Thoracic aorta (tissue), 2 donors: ENCODE data around the gene ALOX12B. TPM values are rescaled to one million over a fixed set of nuclear protein-coding genes. Genes with fewer than 3 reads are reported as not detected.

Source experiments
- ATAC-seq: fragments of 150-250 bp; one replicate; pipeline ENCODE4 v1.8.0; 2017; ENCODE audit warnings: low read depth; ENCODE audit not compliant: insufficient number of reproducible peaks, low FRiP score
- DNase-seq: peaks from one replicate; pipeline ENCODE4 v3.0.0-alpha.2; 2020; ENCODE audit warnings: low spot score
- H3K27ac ChIP-seq, 2 donors: fragments of 200-600 bp; sonication (generic); 1 replicate in 1 of 2; 2 replicates in 1 of 2; pipeline ENCODE4 v1.5.1; 2016; ENCODE audit warnings: mild to moderate bottlenecking in 2 of 2, moderate library complexity in 2 of 2
- H3K27me3 ChIP-seq: fragments of 200-600 bp; sonication (generic); replicated peaks from 2 replicates; pipeline ENCODE4 v1.6.0; 2016; ENCODE audit warnings: mild to moderate bottlenecking; ENCODE audit not compliant: insufficient read depth
- H3K36me3 ChIP-seq: fragments of 200-600 bp; sonication (generic); one replicate; pipeline ENCODE4 v1.5.1; 2016
- H3K4me1 ChIP-seq, 2 donors: fragments of 200-600 bp; sonication (generic); 1 replicate in 1 of 2; 2 replicates in 1 of 2; pipeline versions ENCODE4 v1.5.1 to v1.6.0; 2016; ENCODE audit warnings: low read depth in 2 of 2, mild to moderate bottlenecking in 1 of 2; ENCODE audit not compliant: control insufficient read depth in 1 of 2
- H3K4me3 ChIP-seq: fragments of 200-600 bp; sonication (generic); 2 replicates; pipeline ENCODE4 v1.5.1; 2016; ENCODE audit warnings: mild to moderate bottlenecking
- H3K9me3 ChIP-seq: fragments of 200-600 bp; sonication (generic); 2 replicates; pipeline ENCODE4 v1.5.1; 2016
- CTCF ChIP-seq: fragments of 200-600 bp; sonication (generic); IDR thresholded peaks from one replicate; pipeline ENCODE4 v1.5.1; 2019; ENCODE audit warnings: antibody characterized with exemption
- total RNA-seq, 2 donors: library from RNA; depleted of rRNA; stranded (reverse); fragments of >200 nt; gene quantifications; one replicate each; pipeline versions ENCODE4 v1.1.0 to v1.2.3, GENCODE V29; 2016

The ALOX12B gene
- total RNA-seq, 2 donors from 2014 or later, result not detected

- DNase-seq (no peak), ATAC-seq (no peak)
- H3K9me3 ChIP-seq, result no peaks in the 10 kb centered on the region
- TF ChIP-seq CTCF, result no peak
- no peaks in the 10 kb centered on the region for H3K27me3 ChIP-seq
- no peak overlapping the region for H3K4me3 ChIP-seq
- H3K4me1 ChIP-seq, result no peaks in the 10 kb centered on the region
- H3K27ac ChIP-seq, result no peak overlapping the region
- H3K36me3 ChIP-seq, result no peaks in the 10 kb centered on the region
Measured at GRCh38 chr17:8046929-8047768, 40.4 kb downstream of the ALOX12B start.

GRCh38 chr17:8046306-8046928 is 41.1 kb downstream of the ALOX12B start:
- Histone ChIP-seq H3K9me3 (no peaks in the 10 kb centered on the region), H3K4me1 (no peaks in the 10 kb centered on the region), H3K27me3 (no peaks in the 10 kb centered on the region), H3K27ac (no peak overlapping the region), H3K36me3 (no peaks in the 10 kb centered on the region), H3K4me3 (no peak overlapping the region)
- no peak for ATAC-seq
- TF ChIP-seq CTCF, result no peak
- DNase-seq, result no peak

GRCh38 chr17:8044819-8045810 is 42.4 kb downstream of the ALOX12B start:
- Histone ChIP-seq H3K4me1 (no peaks in the 10 kb centered on the region), H3K27me3 (no peaks in the 10 kb centered on the region), H3K9me3 (no peaks in the 10 kb centered on the region), H3K4me3 (no peak overlapping the region), H3K36me3 (no peaks in the 10 kb centered on the region), H3K27ac (no peak overlapping the region)
- DNase-seq (no peak), ATAC-seq (no peak)
- TF ChIP-seq CTCF, result no peak

- Histone ChIP-seq H3K4me3 (no peak overlapping the region), H3K27ac (no peak overlapping the region), H3K4me1 (no peaks in the 10 kb centered on the region), H3K36me3 (no peaks in the 10 kb centered on the region), H3K27me3 (no peaks in the 10 kb centered on the region), H3K9me3 (no peaks in the 10 kb centered on the region)
- DNase-seq (no peak), ATAC-seq (no peak)
- TF ChIP-seq CTCF, result no peak
Measured at GRCh38 chr17:8041979-8042378, 45.5 kb downstream of the ALOX12B start.
